Astrocyte (in vitro differentiated cells and primary cell): ENCODE measurements around the gene PPIA.

ENCODE experiments used
- CTCF ChIP-seq: IDR thresholded peaks from 2 replicates; pipeline ENCODE4 v1.5.1; 2011; ENCODE audit warnings: low read depth, mild to moderate bottlenecking, inconsistent platforms, low read length, moderate library complexity; ENCODE audit not compliant: insufficient read depth
- EZH2 ChIP-seq: IDR thresholded peaks from 2 replicates; pipeline ENCODE4 v1.6.1; 2012; ENCODE audit warnings: mild to moderate bottlenecking, low read length, inconsistent platforms; ENCODE audit not compliant: insufficient read depth

GRCh38 chr7:44847920-44848634, 51.6 kb downstream of the PPIA start, which contains the start of gene H2AZ2:
- TF ChIP-seq CTCF (no peak), EZH2 (no peak)
